A549 (cell line): ENCODE data around the gene CTTN. TPM values are rescaled to one million over a fixed set of nuclear protein-coding genes. Genes with fewer than 3 reads are reported as not detected.

ENCODE experiments used
- ATAC-seq, 2 experiments: fragments of 200-7000 bp in 1 of 2; fragments of >200 bp in 1 of 2; cut with Nextera tagmentation in 1 of 2; cut with Tn5 transposase in 1 of 2; 3 replicates each; pipeline versions ENCODE4 v1.8.0 to v1.9.1; 2018 to 2020; ENCODE audit warnings: mild to moderate bottlenecking in 1 of 2, moderate library complexity in 1 of 2
- CTCF ChIA-PET: fragments of 300-600 bp; sonication (Branson Sonifier 250); formaldehyde crosslinking; extraction: SDS; loops from one replicate; lab custom pipeline; 2021; ENCODE audit warnings: antibody characterized with exemption, inconsistent platforms; lab: Yijun Ruan, JAX
- POLR2A ChIA-PET: fragments of 350-600 bp; formaldehyde crosslinking; extraction: SDS; loops from one replicate; lab custom pipeline; 2021; ENCODE audit warnings: antibody characterized with exemption, inconsistent platforms; lab: Yijun Ruan, JAX
- DNase-seq, 2 experiments: peaks; one replicate each; pipeline versions ENCODE4 v3.0.0 to v3.0.0-alpha.2; 2011 to 2016; ENCODE audit warnings: low read depth in 1 of 2, low spot score in 1 of 2
- FAIRE-seq: peaks from 2 replicates; lab custom pipeline; 2011; peaks lifted over from hg19 to GRCh38; lab: Jason Lieb, UNC
- H3K27ac ChIP-seq, 2 experiments: fragments of >200 bp; sonication (Bioruptor Twin); formaldehyde crosslinking; 3 replicates each; pipeline ENCODE4 v1.5.1; 2016 to 2017
- H3K4me1 ChIP-seq: fragments of >200 bp; sonication (Bioruptor Twin); formaldehyde crosslinking; 3 replicates; pipeline ENCODE4 v1.6.1; 2016
- H3K4me2 ChIP-seq: fragments of >200 bp; sonication (Bioruptor Twin); formaldehyde crosslinking; 3 replicates; pipeline ENCODE4 v1.6.1; 2016
- H3K4me3 ChIP-seq: fragments of >200 bp; sonication (Bioruptor Twin); formaldehyde crosslinking; 3 replicates; pipeline ENCODE4 v1.5.1; 2016
- H3K9me3 ChIP-seq: fragments of >200 bp; sonication (Bioruptor Twin); formaldehyde crosslinking; 3 replicates; pipeline ENCODE4 v1.6.1; 2016
- BHLHE40 ChIP-seq: IDR thresholded peaks from 2 replicates; pipeline ENCODE4 v1.6.1; 2012; ENCODE audit warnings: low read depth, low read length, inconsistent platforms
- CHD2 ChIP-seq: fragments of 150-350 bp; IDR thresholded peaks from 2 replicates; pipeline ENCODE4 v1.6.1; 2014; ENCODE audit warnings: low read length; ENCODE audit not compliant: partially characterized antibody
- CHD4 ChIP-seq: fragments of 200-600 bp; sonication (generic); IDR thresholded peaks from 2 replicates; pipeline ENCODE4 v1.6.1; 2016; ENCODE audit warnings: antibody characterized with exemption, mild to moderate bottlenecking, borderline replicate concordance
- EHF ChIP-seq: fragments of 250-450 bp; sonication (Bioruptor Pico); IDR thresholded peaks from 2 replicates; pipeline ENCODE4 v1.5.0; 2020; ENCODE audit warnings: mild to moderate bottlenecking
- HOXA7 ChIP-seq: fragments of 250-450 bp; sonication (Bioruptor Pico); IDR thresholded peaks from 2 replicates; pipeline ENCODE4 v1.5.0; 2020; ENCODE audit warnings: mild to moderate bottlenecking, moderate library complexity
- HOXB5 ChIP-seq: fragments of 250-450 bp; sonication (Bioruptor Pico); IDR thresholded peaks from 2 replicates; pipeline ENCODE4 v1.5.0; 2020; ENCODE audit warnings: mild to moderate bottlenecking, moderate library complexity
- KDM5A ChIP-seq: fragments of 200-600 bp; sonication (generic); IDR thresholded peaks from 2 replicates; pipeline ENCODE4 v1.6.1; 2016; ENCODE audit warnings: antibody characterized with exemption, mild to moderate bottlenecking
- MAZ ChIP-seq: fragments of 150-350 bp; IDR thresholded peaks from 2 replicates; pipeline ENCODE4 v1.6.1; 2014; ENCODE audit warnings: antibody characterized with exemption, low read depth, low read length, borderline replicate concordance
- PHF8 ChIP-seq: fragments of 200-600 bp; sonication (generic); IDR thresholded peaks from 2 replicates; pipeline ENCODE4 v1.6.1; 2016; ENCODE audit warnings: low read depth, mild to moderate bottlenecking, antibody characterized with exemption, moderate library complexity, borderline replicate concordance
- RARB ChIP-seq: fragments of 250-450 bp; sonication (Bioruptor Pico); IDR thresholded peaks from 2 replicates; pipeline ENCODE4 v1.8.0; 2021; ENCODE audit warnings: mild to moderate bottlenecking, moderate library complexity
- RNF2 ChIP-seq: fragments of 200-600 bp; sonication (generic); IDR thresholded peaks from 2 replicates; pipeline ENCODE4 v1.6.1; 2016; ENCODE audit warnings: low read depth, mild to moderate bottlenecking, antibody characterized with exemption, moderate library complexity, borderline replicate concordance
- SMC3 ChIP-seq: fragments of >200 bp; sonication (Bioruptor Twin); formaldehyde crosslinking; IDR thresholded peaks from 3 replicates; pipeline ENCODE4 v1.6.1; 2018; ENCODE audit warnings: inconsistent platforms
- ZC3H11A ChIP-seq: fragments of 450-650 bp; IDR thresholded peaks from 2 replicates; pipeline ENCODE4 v1.6.1; 2014; ENCODE audit warnings: antibody characterized with exemption, mild to moderate bottlenecking
- ZFP36 ChIP-seq: fragments of 450-650 bp; IDR thresholded peaks from 2 replicates; pipeline ENCODE4 v1.6.1; 2014; ENCODE audit warnings: borderline replicate concordance; ENCODE audit not compliant: partially characterized antibody
- WGBS: methylation state at CpG from one replicate; pipeline ENCODE4 v1.1.6; 2017; ENCODE audit errors: missing lambda C conversion rate; 5-methylcytosine and 5-hydroxymethylcytosine counted together
- polyA plus RNA-seq, 4 experiments: library from polyadenylated mRNA; depleted of rRNA in 3 of 4; stranded (reverse); fragments of >200 nt; fragmentation: RNase III in 1 of 4; extraction: RNeasy Plus Mini Kit Qiagen cat#74134 plus additional on column Dnase treatment in 1 of 4; gene quantifications; 2 replicates in 3 of 4; 3 replicates in 1 of 4; pipeline ENCODE4 v1.2.3, GENCODE V29; 2011 to 2017
- TF ChIP-seq, protein P1 (sequence below): IDR thresholded peaks from 2 replicates; pipeline ENCODE4 v1.6.1; 2012
- TF ChIP-seq, protein P2 (sequence below): fragments of >200 bp; sonication (Bioruptor Twin); formaldehyde crosslinking; IDR thresholded peaks from 2 replicates; pipeline ENCODE4 v1.6.1; 2016
- TF ChIP-seq, protein P3 (sequence below): fragments of 200-600 bp; sonication (generic); IDR thresholded peaks from 2 replicates; pipeline ENCODE4 v1.6.1; 2016; ENCODE audit warnings: antibody characterized with exemption, mild to moderate bottlenecking, moderate library complexity
- TF ChIP-seq, protein P4 (sequence below): fragments of 150-350 bp; IDR thresholded peaks from 2 replicates; pipeline ENCODE4 v1.6.1; 2014; ENCODE audit warnings: low read depth, mild to moderate bottlenecking, low read length

The CTTN gene
- polyA plus RNA-seq, 2 of the 4 experiments (the other 2 are of a cell fraction), result 140 to 214 TPM

DNA sequence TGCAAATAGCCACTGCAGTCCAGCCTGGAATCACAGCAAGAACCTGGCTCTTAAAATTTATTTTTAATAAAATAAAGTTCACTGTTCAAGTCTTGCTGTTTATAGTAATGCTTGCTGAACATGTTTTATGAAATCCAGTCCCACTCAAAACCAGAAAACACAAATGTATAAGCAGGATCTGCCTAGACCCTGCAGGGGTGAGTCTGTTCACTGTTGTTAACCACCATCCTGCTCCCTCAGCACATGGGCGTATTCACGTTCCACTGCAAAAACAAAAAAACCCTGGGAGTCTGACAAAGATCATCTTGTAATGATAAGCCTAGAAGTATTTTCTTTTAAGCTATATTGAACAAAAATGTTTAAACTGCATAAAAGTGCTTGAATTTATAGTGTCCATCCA lies 45.0 kb upstream of the CTTN start:
- H3K9me3 ChIP-seq, result no peaks in the 10 kb centered on the region
- WGBS, result 98% methylated on average over 2 of the region's 2 CpGs
- ATAC-seq (no peak), DNase-seq (no peak), FAIRE-seq (no peak)
- H3K4me3 ChIP-seq, result no peak overlapping the region
- ChIA-PET CTCF (no interaction called here), POLR2A (no interaction called here)
- H3K4me1 ChIP-seq, result no peaks in the 10 kb centered on the region
- H3K27ac ChIP-seq, result no peak overlapping the region
- H3K4me2 ChIP-seq, result no peak overlapping the region
- TF ChIP-seq BHLHE40, result no peak
- TF ChIP-seq MAZ, result no peak
- TF ChIP-seq ZC3H11A, result no peak
- TF ChIP-seq, protein P1, sequence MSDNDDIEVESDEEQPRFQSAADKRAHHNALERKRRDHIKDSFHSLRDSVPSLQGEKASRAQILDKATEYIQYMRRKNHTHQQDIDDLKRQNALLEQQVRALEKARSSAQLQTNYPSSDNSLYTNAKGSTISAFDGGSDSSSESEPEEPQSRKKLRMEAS, result no peak

DNA sequence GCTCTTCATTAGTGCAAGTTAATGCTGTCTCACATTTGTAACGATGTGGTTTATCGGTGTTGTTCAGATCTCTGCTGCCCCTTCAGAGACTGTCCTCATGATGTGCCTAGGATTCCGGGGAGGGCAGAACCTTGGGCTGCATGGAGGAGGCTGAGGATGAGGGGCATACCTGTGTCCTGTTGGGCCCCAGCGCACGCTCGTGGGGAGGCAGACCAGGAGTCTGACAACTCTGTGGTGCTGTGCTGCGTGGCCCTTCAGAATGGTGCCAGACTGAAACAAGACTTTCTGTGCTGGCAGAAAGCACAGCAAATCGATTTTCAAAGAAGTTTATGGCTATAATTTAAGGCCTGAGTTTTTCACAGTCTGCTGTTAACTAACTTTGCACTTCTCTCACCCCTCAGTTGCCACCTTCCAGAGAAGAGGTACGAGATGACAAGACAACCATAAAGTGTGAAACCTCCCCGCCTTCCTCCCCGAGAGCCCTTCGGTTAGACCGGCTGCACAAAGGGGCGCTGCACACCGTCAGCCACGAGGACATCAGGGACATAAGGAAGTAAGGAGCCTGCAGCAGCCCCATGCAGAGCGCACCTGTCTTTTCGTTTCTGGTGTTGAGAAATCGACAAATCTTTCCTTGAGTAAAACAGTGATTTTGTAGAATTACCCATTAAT lies 44.3 kb upstream of the CTTN start:
- Histone ChIP-seq H3K9me3 (no peaks in the 10 kb centered on the region), H3K4me1 (no peaks in the 10 kb centered on the region), H3K4me2 (no peak overlapping the region), H3K27ac (no peak overlapping the region), H3K4me3 (no peak overlapping the region)
- TF ChIP-seq CHD2, result no peak
- no peak for TF ChIP-seq RARB (CRISPR knock-in tag)
- TF ChIP-seq, protein P2, sequence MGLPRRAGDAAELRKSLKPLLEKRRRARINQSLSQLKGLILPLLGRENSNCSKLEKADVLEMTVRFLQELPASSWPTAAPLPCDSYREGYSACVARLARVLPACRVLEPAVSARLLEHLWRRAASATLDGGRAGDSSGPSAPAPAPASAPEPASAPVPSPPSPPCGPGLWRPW, result no peak
- TF ChIP-seq BHLHE40, result no peak
- TF ChIP-seq EHF (CRISPR knock-in tag), result no peak
- no peak for TF ChIP-seq CHD4
- TF ChIP-seq, protein P3, sequence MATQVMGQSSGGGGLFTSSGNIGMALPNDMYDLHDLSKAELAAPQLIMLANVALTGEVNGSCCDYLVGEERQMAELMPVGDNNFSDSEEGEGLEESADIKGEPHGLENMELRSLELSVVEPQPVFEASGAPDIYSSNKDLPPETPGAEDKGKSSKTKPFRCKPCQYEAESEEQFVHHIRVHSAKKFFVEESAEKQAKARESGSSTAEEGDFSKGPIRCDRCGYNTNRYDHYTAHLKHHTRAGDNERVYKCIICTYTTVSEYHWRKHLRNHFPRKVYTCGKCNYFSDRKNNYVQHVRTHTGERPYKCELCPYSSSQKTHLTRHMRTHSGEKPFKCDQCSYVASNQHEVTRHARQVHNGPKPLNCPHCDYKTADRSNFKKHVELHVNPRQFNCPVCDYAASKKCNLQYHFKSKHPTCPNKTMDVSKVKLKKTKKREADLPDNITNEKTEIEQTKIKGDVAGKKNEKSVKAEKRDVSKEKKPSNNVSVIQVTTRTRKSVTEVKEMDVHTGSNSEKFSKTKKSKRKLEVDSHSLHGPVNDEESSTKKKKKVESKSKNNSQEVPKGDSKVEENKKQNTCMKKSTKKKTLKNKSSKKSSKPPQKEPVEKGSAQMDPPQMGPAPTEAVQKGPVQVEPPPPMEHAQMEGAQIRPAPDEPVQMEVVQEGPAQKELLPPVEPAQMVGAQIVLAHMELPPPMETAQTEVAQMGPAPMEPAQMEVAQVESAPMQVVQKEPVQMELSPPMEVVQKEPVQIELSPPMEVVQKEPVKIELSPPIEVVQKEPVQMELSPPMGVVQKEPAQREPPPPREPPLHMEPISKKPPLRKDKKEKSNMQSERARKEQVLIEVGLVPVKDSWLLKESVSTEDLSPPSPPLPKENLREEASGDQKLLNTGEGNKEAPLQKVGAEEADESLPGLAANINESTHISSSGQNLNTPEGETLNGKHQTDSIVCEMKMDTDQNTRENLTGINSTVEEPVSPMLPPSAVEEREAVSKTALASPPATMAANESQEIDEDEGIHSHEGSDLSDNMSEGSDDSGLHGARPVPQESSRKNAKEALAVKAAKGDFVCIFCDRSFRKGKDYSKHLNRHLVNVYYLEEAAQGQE, result no peak
- no peak for TF ChIP-seq ZFP36
- TF ChIP-seq, protein P4, sequence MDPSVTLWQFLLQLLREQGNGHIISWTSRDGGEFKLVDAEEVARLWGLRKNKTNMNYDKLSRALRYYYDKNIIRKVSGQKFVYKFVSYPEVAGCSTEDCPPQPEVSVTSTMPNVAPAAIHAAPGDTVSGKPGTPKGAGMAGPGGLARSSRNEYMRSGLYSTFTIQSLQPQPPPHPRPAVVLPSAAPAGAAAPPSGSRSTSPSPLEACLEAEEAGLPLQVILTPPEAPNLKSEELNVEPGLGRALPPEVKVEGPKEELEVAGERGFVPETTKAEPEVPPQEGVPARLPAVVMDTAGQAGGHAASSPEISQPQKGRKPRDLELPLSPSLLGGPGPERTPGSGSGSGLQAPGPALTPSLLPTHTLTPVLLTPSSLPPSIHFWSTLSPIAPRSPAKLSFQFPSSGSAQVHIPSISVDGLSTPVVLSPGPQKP, result no peak
- TF ChIP-seq RNF2, result no peak
- no peak for TF ChIP-seq SMC3
- no peak for TF ChIP-seq MAZ
- no peak for TF ChIP-seq PHF8
- no peak for TF ChIP-seq HOXA7
- no peak for TF ChIP-seq KDM5A
- FAIRE-seq, result no peak
- ChIA-PET POLR2A (no interaction called here), CTCF (interaction anchor here (0.9 kb wide), 1 partner anchor 14 kb away, joined by 3 read pairs; no protein-coding TSS in a partner anchor)
- ATAC-seq, result no peak
- no peak for DNase-seq
- whole genome bisulfite sequencing, result 89% methylated on average over 19 of the region's 19 CpGs

DNA sequence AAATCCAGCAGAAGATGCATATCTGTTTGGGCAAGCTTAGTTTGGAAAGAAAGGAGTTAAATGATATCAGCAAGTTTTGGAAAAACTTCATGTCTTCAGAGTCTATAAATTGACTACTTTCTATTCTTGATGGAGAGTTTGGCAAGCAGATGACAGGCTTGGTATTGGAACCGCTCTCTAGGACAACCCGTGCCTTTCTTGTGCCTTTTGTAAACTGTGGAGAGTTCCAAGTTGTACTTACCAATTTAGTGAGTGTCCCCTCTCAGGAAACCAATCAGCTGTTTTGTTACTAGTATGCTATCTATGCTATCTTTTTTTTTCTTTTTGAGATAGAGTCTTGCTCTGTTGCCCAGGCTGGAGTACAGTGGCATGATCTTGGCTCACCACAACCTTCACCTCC lies 43.7 kb upstream of the CTTN start:
- DNase-seq (no peak), ATAC-seq (no peak), FAIRE-seq (no peak)
- POLR2A ChIA-PET, result no interaction called here
- Histone ChIP-seq H3K4me1 (no peaks in the 10 kb centered on the region), H3K9me3 (no peaks in the 10 kb centered on the region), H3K4me3 (no peak overlapping the region), H3K27ac (no peak overlapping the region)
- CTCF ChIA-PET, result interaction anchor here (0.9 kb wide), 1 partner anchor 15 kb away, joined by 3 read pairs; no protein-coding TSS in a partner anchor
- TF ChIP-seq HOXB5 (CRISPR knock-in tag), result no peak
- TF ChIP-seq, all 56 proteins: peak for 0
- H3K4me2 ChIP-seq, result no peak overlapping the region
- WGBS, result 93% methylated on average over 2 of the region's 2 CpGs
